Suprapubic skin (tissue), 3 donors: ENCODE results near the gene TTC39A.

ENCODE experiments used
- CTCF ChIP-seq, 2 donors: fragments of 200-600 bp in 1 of 2; fragments of 450-650 bp in 1 of 2; sonication (generic) in 1 of 2; IDR thresholded peaks; one replicate each; pipeline ENCODE4 v1.5.1; 2016 to 2019; ENCODE audit warnings: antibody characterized with exemption in 2 of 2, mild to moderate bottlenecking in 1 of 2, moderate library complexity in 1 of 2
- EP300 ChIP-seq: sonication (generic); formaldehyde crosslinking; IDR thresholded peaks from one replicate; pipeline ENCODE4 v1.6.1; 2017; ENCODE audit warnings: antibody characterized with exemption

- TF ChIP-seq CTCF (IDR thresholded peaks at IDR 0.05) (no peak), EP300 (no peak)
Observed at GRCh38 chr1:51310871-51311613, 19.3 kb downstream of the TTC39A start.
